ENCODE measurements around the gene DZIP1. TPM values are rescaled to one million over a fixed set of nuclear protein-coding genes. Genes with fewer than 3 reads are reported as not detected.

The DZIP1 gene
- total and polyA plus RNA-seq, 2 of the 8 experiments (the other 6 are each of a cell fraction or from before 2014, with no cell fraction given): 7.6 to 24.6 TPM

GRCh38 chr13:95605448-95606125 is 38.9 kb downstream of the DZIP1 start:
- CTCF ChIA-PET (ENCODE audit: partially characterized antibody): interaction anchor here (1.5 kb wide), 1 partner anchor 19 kb away, joined by 8 read pairs; no protein-coding TSS in a partner anchor
- H4K8ac ChIP-seq (ENCODE audit: extremely low read depth, insufficient read depth, low read length): no peak overlapping the region
- no peak overlapping the region for H3K9ac ChIP-seq (replicated peaks in 1 of 4; ENCODE audit: extremely low read depth in 1 of 4, low read depth in 3 of 4, low read length in 3 of 4)
- no peak overlapping the region for H3K14ac ChIP-seq (ENCODE audit: insufficient read length)
- H4K91ac ChIP-seq (replicated peaks; ENCODE audit: insufficient read length, low read length): no peak overlapping the region
- H3K27ac ChIP-seq (ENCODE audit: low read depth, low read length): no peak overlapping the region
- H3K4me1 ChIP-seq (replicated peaks in 1 of 4; ENCODE audit: control insufficient read depth in 3 of 4, insufficient read depth in 4 of 4, low read length in 3 of 4): no peaks in the 10 kb centered on the region
- FAIRE-seq (no peak), DNase-seq (ENCODE audit: low read depth in 1 of 2, low spot score in 2 of 2) (no peak)
- no peak overlapping the region for H2BK5ac ChIP-seq (ENCODE audit: low read depth, low read length)
- H2BK12ac ChIP-seq (ENCODE audit: low read depth, low read length): no peak overlapping the region
- H3K4me2 ChIP-seq (ENCODE audit: insufficient read depth in 1 of 2, low read depth in 2 of 2, low read length in 2 of 2): no peak overlapping the region
- no peak for TF ChIP-seq HDAC6 (IDR thresholded peaks at IDR 0.05; ENCODE audit: low read depth, low read length)
- no peak for TF ChIP-seq POLR2AphosphoS5 (IDR thresholded peaks at IDR 0.05; ENCODE audit: low read depth, low read length)
- TF ChIP-seq KDM1A (IDR thresholded peaks at IDR 0.05; ENCODE audit: borderline replicate concordance, low read length): no peak
- TF ChIP-seq NRF1 (IDR thresholded peaks at IDR 0.05; ENCODE audit: low read depth, low read length): no peak
- TF ChIP-seq ASH2L (IDR thresholded peaks at IDR 0.05; ENCODE audit: low read length): no peak
- no peak for TF ChIP-seq TBP (IDR thresholded peaks at IDR 0.05; ENCODE audit: low read depth, low read length)
- no peak for TF ChIP-seq HDAC2 (IDR thresholded peaks at IDR 0.05; ENCODE audit: borderline replicate concordance in 1 of 2, low read depth in 2 of 2, low read length in 2 of 2)
- no peak for TF ChIP-seq NANOG (IDR thresholded peaks at IDR 0.05; ENCODE audit: insufficient read depth, low read depth, low read length, poor library complexity, severe bottlenecking)
- no peak for TF ChIP-seq RFX5 (IDR thresholded peaks at IDR 0.05; ENCODE audit: borderline replicate concordance, low read depth, low read length)
- H3K4ac ChIP-seq (replicated peaks; ENCODE audit: insufficient read length, low read depth, low read length): no peak overlapping the region
- no peak overlapping the region for H2BK120ac ChIP-seq (replicated peaks; ENCODE audit: low read depth, low read length)
- no peak overlapping the region for H2AK5ac ChIP-seq (ENCODE audit: low read depth, low read length)
- no peak overlapping the region for H3K4me3 ChIP-seq (ENCODE audit: extremely low read depth in 1 of 4, insufficient read depth in 2 of 4, low read depth in 3 of 4, low read length in 4 of 4)
- H3K9me3 ChIP-seq (ENCODE audit: insufficient read depth in 2 of 2, low read depth in 1 of 2, low read length in 1 of 2): no peaks in the 10 kb centered on the region
- no peak overlapping the region for H2BK15ac ChIP-seq (ENCODE audit: low read length)
- H3K27me3 ChIP-seq (replicated peaks in 1 of 4; ENCODE audit: control insufficient read depth in 3 of 4, extremely low read depth in 1 of 4, insufficient read depth in 3 of 4, low read length in 3 of 4): no peaks in the 10 kb centered on the region
- H2AFZ ChIP-seq (ENCODE audit: low read length): no peak overlapping the region
- peaks cover 2 to 24% (median 7%) of the 10 kb centered on the region in 4 experiments; a peak in 5 of 8 replicates for H3K36me3 ChIP-seq (ENCODE audit: control insufficient read depth in 2 of 4, insufficient read depth in 4 of 4, low read length in 3 of 4)
- POLR2A ChIA-PET (ENCODE audit: partially characterized antibody): no interaction called here
- H3K56ac ChIP-seq (replicated peaks; ENCODE audit: insufficient read length, low read depth, low read length): no peak overlapping the region
- no peak overlapping the region for H2BK20ac ChIP-seq (ENCODE audit: low read length)
- H3K18ac ChIP-seq (ENCODE audit: extremely low read depth, low read length): no peak overlapping the region
- H4K20me1 ChIP-seq (replicated peaks in 1 of 2; ENCODE audit: control insufficient read depth in 1 of 2, insufficient read depth in 2 of 2, low read length in 2 of 2): no peaks in the 10 kb centered on the region
- 82% methylated on average over 3 of the region's 3 CpGs; no CpG with 5 or more reads in 1 of the 2 experiments for WGBS, 2 experiments (ENCODE audit: extremely low coverage in 1 of 2, insufficient coverage in 1 of 2, insufficient read length in 1 of 2, insufficient replicate concordance in 2 of 2, low coverage in 1 of 2, low lambda C conversion rate in 2 of 2, missing lambda C conversion rate in 1 of 2)
- no peak overlapping the region for H3K23ac ChIP-seq (ENCODE audit: insufficient read length)
- H3K79me2 ChIP-seq (ENCODE audit: control insufficient read depth in 1 of 2, insufficient read depth in 2 of 2, low read length in 2 of 2): no peaks in the 10 kb centered on the region
- H3K79me1 ChIP-seq (ENCODE audit: low read depth, low read length): no peaks in the 10 kb centered on the region
- no peak overlapping the region for H4K5ac ChIP-seq (ENCODE audit: insufficient read length, low read depth, low read length)
- no peaks in the 10 kb centered on the region; the same call in 1 of the 2 replicates for H3K23me2 ChIP-seq (ENCODE audit: low read depth, low read length)

Data from H1 (cell line).